ENCODE data around the gene COLEC12. TPM values are rescaled to one million over a fixed set of nuclear protein-coding genes. Genes with fewer than 3 reads are reported as not detected.

The COLEC12 gene
- total and polyA plus RNA-seq, 2 donors (not counting 3 experiments of a cell fraction or from before 2014, with no cell fraction given) = 8.0 to 17.1 TPM

DNA sequence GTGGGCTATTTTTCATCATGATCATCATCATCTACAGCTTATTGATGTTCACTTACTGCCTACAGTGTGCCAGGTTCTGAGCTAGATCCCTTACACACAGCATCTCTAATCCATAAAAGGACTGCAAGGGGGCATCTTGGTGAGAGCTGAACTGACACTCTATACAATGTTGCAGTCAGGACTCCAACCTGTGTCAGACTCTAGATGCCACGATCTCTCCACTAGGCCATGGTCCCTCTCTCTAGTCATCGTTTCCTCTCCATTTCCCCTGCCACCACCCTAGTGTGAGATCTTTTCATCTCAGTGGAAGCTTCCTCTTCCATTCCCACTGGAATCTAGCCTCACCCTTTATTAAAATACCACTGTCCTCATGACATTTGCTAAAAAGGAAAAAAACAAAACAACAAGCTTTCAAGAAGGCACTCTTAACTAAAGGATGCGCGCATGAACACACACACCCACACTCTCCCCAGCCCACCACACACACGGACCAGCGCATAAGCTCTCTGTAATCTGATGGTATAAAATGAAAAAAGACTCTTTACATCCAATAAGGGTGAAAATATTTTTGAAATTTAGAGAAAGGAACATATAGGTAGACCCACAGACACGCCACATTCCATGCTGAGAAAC, 139.3 kb downstream of the COLEC12 start:
- Histone ChIP-seq H3K27ac (ENCODE audit: insufficient read depth, low read depth, low read length) (no peak overlapping the region), H3K9me3 (replicated peaks; ENCODE audit: control insufficient read depth, insufficient read depth, low read length) (no peaks in the 10 kb centered on the region), H3K9me1 (replicated peaks; ENCODE audit: control insufficient read depth, extremely low read depth, insufficient read depth, low read length) (no peaks in the 10 kb centered on the region), H2AFZ (ENCODE audit: low read depth, low read length) (no peak overlapping the region), H3K4me1 (ENCODE audit: control insufficient read depth, extremely low read depth, insufficient read depth, low read length) (no peaks in the 10 kb centered on the region), H3K4me2 (ENCODE audit: insufficient read depth, low read length) (no peak overlapping the region), H3K4me3 (replicated peaks in 1 of 3; ENCODE audit: insufficient read depth in 1 of 3, low read depth in 1 of 3, low read length in 3 of 3) (no peak overlapping the region), H3K36me3 (ENCODE audit: control insufficient read depth in 2 of 2, extremely low read depth in 1 of 2, insufficient read depth in 2 of 2, low read length in 2 of 2) (no peaks in the 10 kb centered on the region), H3K27me3 (ENCODE audit: control insufficient read depth in 2 of 2, insufficient read depth in 2 of 2, low read length in 2 of 2) (no peaks in the 10 kb centered on the region), H4K20me1 (replicated peaks; ENCODE audit: control insufficient read depth, extremely low read depth, insufficient read depth, low read length) (no peaks in the 10 kb centered on the region), H3K9ac (replicated peaks; ENCODE audit: extremely low read depth, insufficient read depth, low read length) (no peak overlapping the region), H3K79me2 (ENCODE audit: control insufficient read depth, insufficient read depth, low read length) (no peaks in the 10 kb centered on the region)
- BruUV-seq (replicated peaks) = no TSS peak
- no peak for DNase-seq (ENCODE audit: low read depth, low spot score)
- ChIA-PET CTCF (interaction anchor here (0.7 to 2.2 kb wide), 4 partner anchors 10 to 263 kb away, joined by 3 to 6 read pairs (median 3); no protein-coding TSS in a partner anchor), POLR2A (no interaction called here)
- TF ChIP-seq POLR2AphosphoS5 (IDR thresholded peaks at IDR 0.05; ENCODE audit: insufficient read depth, low read depth, low read length) = no peak
- TF ChIP-seq CTCF (IDR thresholded peaks at IDR 0.05; ENCODE audit: extremely low read depth in 1 of 2, insufficient read depth in 1 of 2, low read depth in 1 of 2, low read length in 2 of 2) = no peak
- no peak for TF ChIP-seq MYC (IDR thresholded peaks at IDR 0.05; ENCODE audit: low read depth, low read length)
- TF ChIP-seq, protein P1, sequence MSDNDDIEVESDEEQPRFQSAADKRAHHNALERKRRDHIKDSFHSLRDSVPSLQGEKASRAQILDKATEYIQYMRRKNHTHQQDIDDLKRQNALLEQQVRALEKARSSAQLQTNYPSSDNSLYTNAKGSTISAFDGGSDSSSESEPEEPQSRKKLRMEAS (IDR thresholded peaks at IDR 0.05; ENCODE audit: insufficient read depth, insufficient read length) = no peak
- TF ChIP-seq FOS (IDR thresholded peaks at IDR 0.05; ENCODE audit: borderline replicate concordance, insufficient read depth, low read length) = no peak
- TF ChIP-seq JUN (IDR thresholded peaks at IDR 0.05; ENCODE audit: borderline replicate concordance, insufficient read depth, insufficient read length, low read depth) = no peak
- TF ChIP-seq EZH2 (IDR thresholded peaks at IDR 0.05; ENCODE audit: borderline replicate concordance, low read depth, low read length, severe bottlenecking) = no peak
- no peak for TF ChIP-seq POLR2A (IDR thresholded peaks at IDR 0.05; ENCODE audit: low read depth, low read length)
- dilution Hi-C loops (cut with MboI; ENCODE audit: extremely low pct_ligation_motif_present, low sequenced_read_pairs) (no loop called here), intact Hi-C loops (cut with micrococcal nuclease) (no loop called here)
- FAIRE-seq = no peak
